Smooth muscle cell (in vitro differentiated cells): ENCODE measurements around the gene AIG1. TPM values are rescaled to one million over a fixed set of nuclear protein-coding genes. Genes with fewer than 3 reads are reported as not detected.

Experiments used
- DNase-seq: peaks from one replicate; lab custom pipeline; 2025; ENCODE audit not compliant: unreplicated experiment; lab: John Stamatoyannopoulos, UW
- H2AFZ ChIP-seq: fragments of 200-600 bp; sonication (generic); 2 replicates; pipeline ENCODE4 v1.6.0; 2016; ENCODE audit warnings: antibody characterized with exemption, low read depth, mild to moderate bottlenecking
- H3F3A ChIP-seq: fragments of 200-600 bp; sonication (generic); 2 replicates; pipeline ENCODE4 v1.6.0; 2017; ENCODE audit warnings: antibody characterized with exemption, low read depth
- H3K27ac ChIP-seq: fragments of 200-600 bp; sonication (generic); 2 replicates; pipeline ENCODE4 v1.5.1; 2016; ENCODE audit warnings: low read depth, mild to moderate bottlenecking
- H3K27me3 ChIP-seq: fragments of 200-600 bp; sonication (generic); 2 replicates; pipeline ENCODE4 v1.6.1; 2016; ENCODE audit warnings: low read depth, mild to moderate bottlenecking
- H3K36me3 ChIP-seq: fragments of 200-600 bp; sonication (generic); 2 replicates; pipeline ENCODE4 v1.5.1; 2016; ENCODE audit warnings: low read depth
- H3K4me1 ChIP-seq: fragments of 200-600 bp; sonication (generic); 2 replicates; pipeline ENCODE4 v1.5.1; 2016; ENCODE audit warnings: low read depth
- H3K4me2 ChIP-seq: fragments of 200-600 bp; sonication (generic); 2 replicates; pipeline ENCODE4 v1.6.0; 2016; ENCODE audit warnings: mild to moderate bottlenecking
- H3K4me3 ChIP-seq: fragments of 200-600 bp; sonication (generic); 2 replicates; pipeline ENCODE4 v1.5.1; 2016; ENCODE audit warnings: mild to moderate bottlenecking
- H3K79me2 ChIP-seq: fragments of 200-600 bp; sonication (generic); 2 replicates; pipeline ENCODE4 v1.6.0; 2016; ENCODE audit warnings: low read depth, mild to moderate bottlenecking
- H3K9ac ChIP-seq: fragments of 200-600 bp; sonication (generic); 2 replicates; pipeline ENCODE4 v1.6.0; 2016; ENCODE audit warnings: low read depth
- H3K9me3 ChIP-seq: fragments of 200-600 bp; sonication (generic); replicated peaks from 2 replicates; pipeline ENCODE4 v1.5.1; 2016; ENCODE audit warnings: low read depth
- H4K20me1 ChIP-seq: fragments of 200-600 bp; sonication (generic); 2 replicates; pipeline ENCODE4 v1.6.0; 2016; ENCODE audit warnings: low read depth
- CTCF ChIP-seq: fragments of 200-600 bp; sonication (generic); IDR thresholded peaks from 2 replicates; pipeline ENCODE4 v1.5.1; 2017; ENCODE audit warnings: borderline replicate concordance, mild to moderate bottlenecking, antibody characterized with exemption; ENCODE audit not compliant: insufficient read depth, poor library complexity, severe bottlenecking
- WGBS: methylation state at CpG from one replicate; pipeline ENCODE4 v1.1.7; 2016; ENCODE audit warnings: low lambda C conversion rate; 5-methylcytosine and 5-hydroxymethylcytosine counted together
- polyA plus RNA-seq: library from polyadenylated mRNA; unstranded; fragments of >200 nt; fragmentation: Nextera tagmentation; extraction: Ambion mirVana; gene quantifications from 2 replicates; pipeline ENCODE4 v1.2.1, GENCODE V29; 2016
- total RNA-seq: library from RNA; depleted of rRNA; stranded (reverse); fragments of >200 nt; gene quantifications from 2 replicates; pipeline ENCODE4 v1.2.3, GENCODE V29; 2014

The AIG1 gene
- total and polyA plus RNA-seq, 2 experiments from 2014 or later, result 9.1 to 25.9 TPM

- no peak for TF ChIP-seq CTCF
- no peak for DNase-seq
- 92% methylated on average over 1 of the region's 1 CpG for WGBS
- H3K79me2 ChIP-seq, result no peaks in the 10 kb centered on the region
- no peak overlapping the region for H2AFZ ChIP-seq
- H3K4me1 ChIP-seq, result no peaks in the 10 kb centered on the region
- no peaks in the 10 kb centered on the region for H4K20me1 ChIP-seq
- H3K27ac ChIP-seq, result no peak overlapping the region
- H3K9ac ChIP-seq, result no peak overlapping the region
- no peaks in the 10 kb centered on the region for H3K36me3 ChIP-seq
- H3K4me2 ChIP-seq, result no peak overlapping the region
- no peak overlapping the region for H3K4me3 ChIP-seq
- no peaks in the 10 kb centered on the region for H3K27me3 ChIP-seq
- H3K9me3 ChIP-seq, result peaks cover 5% of the 10 kb centered on the region
- no peaks in the 10 kb centered on the region for H3F3A ChIP-seq
These were observed 145.9 kb downstream of the AIG1 start for GRCh38 chr6:143206550-143206949.

DNA sequence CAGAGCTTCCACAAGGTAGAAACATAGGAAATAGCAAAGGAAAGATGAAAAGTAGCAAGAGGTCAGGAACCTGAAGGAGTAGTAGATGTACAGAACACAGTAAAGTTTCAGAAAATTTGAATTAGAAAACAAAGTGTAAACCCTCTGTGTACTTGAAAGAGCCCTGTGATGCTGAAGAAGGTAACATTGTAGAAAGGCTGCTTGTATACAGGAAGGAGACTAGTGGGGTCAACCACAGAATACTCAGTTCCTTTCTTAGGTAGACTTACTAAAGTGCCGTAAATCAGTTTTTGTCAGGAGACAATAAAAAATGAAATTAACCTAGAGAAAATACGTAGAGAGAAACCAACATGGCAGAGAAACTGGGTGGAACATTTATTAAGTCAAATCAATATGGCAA lies 149.7 kb downstream of the AIG1 start:
- Histone ChIP-seq H3K27ac (no peak overlapping the region), H3K27me3 (no peaks in the 10 kb centered on the region), H4K20me1 (no peaks in the 10 kb centered on the region), H3K9ac (no peak overlapping the region), H3K4me1 (no peaks in the 10 kb centered on the region), H3F3A (no peaks in the 10 kb centered on the region), H3K4me3 (no peak overlapping the region), H3K9me3 (no peaks in the 10 kb centered on the region), H3K36me3 (no peaks in the 10 kb centered on the region), H3K79me2 (no peaks in the 10 kb centered on the region), H3K4me2 (no peak overlapping the region), H2AFZ (no peak overlapping the region)
- 99% methylated on average over 2 of the region's 2 CpGs for WGBS
- no peak for TF ChIP-seq CTCF
- no peak for DNase-seq

DNA sequence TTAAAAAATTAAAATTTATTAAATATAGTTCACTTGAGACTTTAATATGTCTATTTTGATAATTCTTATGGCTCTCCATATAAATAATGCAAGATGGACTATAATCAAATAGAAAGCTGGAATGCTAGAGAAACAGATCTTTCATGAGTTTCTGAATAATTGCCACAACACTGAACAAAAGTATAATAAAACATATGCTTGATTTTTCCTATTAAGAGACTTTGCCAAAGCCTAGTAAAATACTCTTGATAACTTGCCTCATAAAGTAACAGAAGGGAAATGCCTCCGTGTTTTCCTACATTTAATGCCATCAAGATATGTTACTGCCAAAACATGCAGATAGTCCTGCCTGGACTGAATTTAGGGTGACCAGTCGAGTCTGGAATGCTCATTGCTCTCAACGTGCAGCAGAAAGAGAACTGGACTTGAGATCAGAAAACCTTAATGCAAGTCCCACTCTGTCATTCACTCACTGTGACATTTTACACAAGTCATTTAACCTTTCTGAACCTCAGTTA lies 153.2 kb downstream of the AIG1 start:
- Histone ChIP-seq H3K9me3 (no peaks in the 10 kb centered on the region), H3F3A (no peaks in the 10 kb centered on the region), H3K4me3 (no peak overlapping the region), H3K36me3 (no peaks in the 10 kb centered on the region), H3K9ac (no peak overlapping the region), H3K79me2 (no peaks in the 10 kb centered on the region), H3K4me1 (no peaks in the 10 kb centered on the region), H2AFZ (no peak overlapping the region), H3K27ac (no peak overlapping the region), H3K27me3 (peaks cover 8% of the 10 kb centered on the region), H4K20me1 (no peaks in the 10 kb centered on the region), H3K4me2 (no peak overlapping the region)
- TF ChIP-seq CTCF, result no peak
- WGBS, result 61% methylated on average over 3 of the region's 3 CpGs
- no peak for DNase-seq

DNA sequence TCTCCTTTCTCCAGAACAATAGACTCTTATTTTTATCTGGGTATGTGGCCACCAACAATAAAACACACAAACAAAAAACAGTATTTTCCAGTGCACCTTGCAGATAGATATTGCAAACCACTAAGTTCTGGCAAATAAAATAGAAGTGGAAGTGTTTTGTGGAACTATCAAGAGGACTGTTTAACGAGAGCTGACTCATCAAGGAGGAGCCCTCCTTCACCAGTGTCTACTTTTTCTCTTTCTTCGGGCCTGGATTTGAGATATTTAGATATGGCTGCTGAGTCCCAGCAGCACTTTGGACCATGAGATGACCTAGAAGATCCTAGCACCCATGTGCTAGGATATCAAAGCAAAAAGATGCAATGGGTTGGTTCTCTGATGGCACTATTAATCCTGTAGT lies 154.7 kb downstream of the AIG1 start:
- Histone ChIP-seq H3K9me3 (no peaks in the 10 kb centered on the region), H3K4me1 (no peaks in the 10 kb centered on the region), H4K20me1 (no peaks in the 10 kb centered on the region), H3K79me2 (no peaks in the 10 kb centered on the region), H3K4me2 (no peak overlapping the region), H3K27ac (no peak overlapping the region), H3K36me3 (no peaks in the 10 kb centered on the region), H3F3A (no peaks in the 10 kb centered on the region), H3K9ac (no peak overlapping the region), H2AFZ (no peak overlapping the region), H3K4me3 (no peak overlapping the region), H3K27me3 (peaks cover 8% of the 10 kb centered on the region)
- 48% methylated on average over 2 of the region's 2 CpGs for WGBS
- no peak for TF ChIP-seq CTCF
- DNase-seq, result no peak
